HuH-7.5 (cell line): ENCODE measurements around the gene APOL5.
"Not testable (repeated sequence)": the region's sequence is repeated elsewhere in the genome, so short reads cannot be mapped to it uniquely, and the experiment has no call there.

ENCODE experiments used
- DNase-seq: peaks from one replicate; pipeline ENCODE4 v3.0.0; 2011; ENCODE audit warnings: low spot score

Gene APOL5

GRCh38 chr22:35711336-35711735 is 6.3 kb upstream of the APOL5 start:
- DNase-seq, result no peak

GRCh38 chr22:35712672-35713071 is 5.0 kb upstream of the APOL5 start:
- no peak for DNase-seq

- no peak for DNase-seq
These were observed 1.7 kb downstream of the APOL5 start for GRCh38 chr22:35719212-35719875.

GRCh38 chr22:35721960-35722359 is 4.3 kb downstream of the APOL5 start:
- DNase-seq, result no peak

- no peak for DNase-seq
These were observed 7.8 kb downstream of the APOL5 start for GRCh38 chr22:35725521-35725920.

GRCh38 chr22:35726398-35726797 is 8.7 kb downstream of the APOL5 start:
- no peak for DNase-seq

- DNase-seq, result no peak
These were observed 9.3 kb downstream of the APOL5 start for GRCh38 chr22:35726933-35727332.

- DNase-seq, result no peak
These were observed 9.8 kb downstream of the APOL5 start for GRCh38 chr22:35727436-35727835.

GRCh38 chr22:35728639-35729308 is 11.1 kb downstream of the APOL5 start:
- no peak for DNase-seq

- DNase-seq, result no peak
These were observed 11.6 kb downstream of the APOL5 start for GRCh38 chr22:35729309-35729698.

GRCh38 chr22:35731321-35731720 is 13.6 kb downstream of the APOL5 start:
- DNase-seq, result no peak

GRCh38 chr22:35732116-35732515 is 14.4 kb downstream of the APOL5 start:
- DNase-seq, result no peak

- DNase-seq, result no peak
These were observed 15.4 kb downstream of the APOL5 start for GRCh38 chr22:35733036-35733435.

- no peak for DNase-seq
These were observed 16.3 kb downstream of the APOL5 start for GRCh38 chr22:35733791-35734516.

- DNase-seq, result no peak
These were observed 16.8 kb downstream of the APOL5 start for GRCh38 chr22:35734517-35734827.

GRCh38 chr22:35735542-35735941 is 17.9 kb downstream of the APOL5 start:
- no peak for DNase-seq

- DNase-seq, result no peak
These were observed 18.5 kb downstream of the APOL5 start for GRCh38 chr22:35736166-35736565.

- DNase-seq, result no peak
These were observed 19.0 kb downstream of the APOL5 start for GRCh38 chr22:35736701-35737100.

- not testable (repeated sequence) for DNase-seq
These were observed 20.2 kb downstream of the APOL5 start for GRCh38 chr22:35737886-35738285.

GRCh38 chr22:35739076-35739930 is 21.6 kb downstream of the APOL5 start:
- no peak for DNase-seq

GRCh38 chr22:35739931-35740380 is 22.3 kb downstream of the APOL5 start:
- no peak for DNase-seq

GRCh38 chr22:35740616-35741015 is 22.9 kb downstream of the APOL5 start:
- DNase-seq, result no peak
